GM21737 (cell line): Measurements from ENCODE around the gene PCDHB14.
"Not testable (repeated sequence)": the region's sequence is repeated elsewhere in the genome, so short reads cannot be mapped to it uniquely, and the experiment has no call there.

Source experiments
- ATAC-seq: cut with Tn5 transposase; IDR thresholded peaks from one replicate; pipeline ENCODE4 v1.9.1; 2021; ENCODE audit warnings: mild to moderate bottlenecking, moderate library complexity; ENCODE audit not compliant: unreplicated experiment

Gene PCDHB14

GRCh38 chr5:141223112-141223783, at the start of gene PCDHB14:
Gene PCDHB14 (plus strand): TSS chr5:141223343. CDS start chr5:141223506, 163 bp downstream.
- no peak for ATAC-seq

- ATAC-seq, result not testable (repeated sequence)
These were observed 48.6 kb upstream of the PCDHB14 start for GRCh38 chr5:141174291-141175104.

- no peak for ATAC-seq
These were observed 47.2 kb upstream of the PCDHB14 start for GRCh38 chr5:141175933-141176332.

DNA sequence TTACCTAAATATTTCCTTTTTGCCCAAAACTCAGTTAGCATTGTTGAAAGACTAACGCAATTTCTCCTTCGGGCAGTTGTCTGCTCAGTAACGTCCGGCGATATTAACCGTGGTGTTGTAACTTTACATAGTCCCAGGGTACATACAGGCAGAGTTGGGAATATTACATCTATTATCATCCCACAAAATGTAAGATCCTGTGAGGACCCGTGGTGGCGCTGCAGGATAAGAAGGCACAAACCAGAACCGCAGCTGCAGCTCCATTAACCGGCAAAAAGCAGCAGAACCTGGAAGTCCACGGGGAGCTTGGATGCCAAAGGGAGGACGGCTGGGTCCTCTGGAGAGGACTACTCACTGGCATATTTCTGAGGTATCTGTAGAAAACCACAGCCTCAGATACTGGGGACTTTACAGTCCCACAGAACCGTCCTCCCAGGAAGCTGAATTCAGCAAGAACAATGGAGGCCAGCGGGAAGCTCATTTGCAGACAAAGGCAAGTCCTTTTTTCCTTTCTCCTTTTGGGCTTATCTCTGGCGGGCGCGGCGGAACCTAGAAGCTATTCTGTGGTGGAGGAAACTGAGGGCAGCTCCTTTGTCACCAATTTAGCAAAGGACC, 45.5 kb upstream of the PCDHB14 start, which contains the start of gene PCDHB8:
TSS of gene PCDHB8 (plus strand) at position 214 of the 615 bp plus-strand sequence. CDS start at position 459, 245 bp downstream.
- not testable (repeated sequence) for ATAC-seq

DNA sequence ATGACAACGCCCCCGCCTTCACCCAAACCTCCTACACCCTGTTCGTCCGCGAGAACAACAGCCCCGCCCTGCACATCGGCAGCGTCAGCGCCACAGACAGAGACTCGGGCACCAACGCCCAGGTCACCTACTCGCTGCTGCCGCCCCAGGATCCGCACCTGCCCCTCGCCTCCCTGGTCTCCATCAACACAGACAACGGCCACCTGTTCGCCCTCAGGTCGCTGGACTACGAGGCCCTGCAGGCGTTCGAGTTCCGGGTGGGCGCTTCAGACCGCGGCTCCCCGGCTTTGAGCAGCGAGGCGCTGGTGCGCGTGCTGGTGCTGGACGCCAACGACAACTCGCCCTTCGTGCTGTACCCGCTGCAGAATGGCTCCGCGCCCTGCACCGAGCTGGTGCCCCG, 43.8 kb upstream of the PCDHB14 start:
- not testable (repeated sequence) for ATAC-seq

GRCh38 chr5:141179876-141180275, 43.3 kb upstream of the PCDHB14 start:
- not testable (repeated sequence) for ATAC-seq

GRCh38 chr5:141180313-141180712, 42.8 kb upstream of the PCDHB14 start:
- no peak for ATAC-seq

GRCh38 chr5:141182248-141182647, 40.9 kb upstream of the PCDHB14 start, which contains the start of gene PCDHB16:
Gene PCDHB16 (plus strand): TSS chr5:141182387. CDS start chr5:141182560, 173 bp downstream.
- ATAC-seq, result no peak

DNA sequence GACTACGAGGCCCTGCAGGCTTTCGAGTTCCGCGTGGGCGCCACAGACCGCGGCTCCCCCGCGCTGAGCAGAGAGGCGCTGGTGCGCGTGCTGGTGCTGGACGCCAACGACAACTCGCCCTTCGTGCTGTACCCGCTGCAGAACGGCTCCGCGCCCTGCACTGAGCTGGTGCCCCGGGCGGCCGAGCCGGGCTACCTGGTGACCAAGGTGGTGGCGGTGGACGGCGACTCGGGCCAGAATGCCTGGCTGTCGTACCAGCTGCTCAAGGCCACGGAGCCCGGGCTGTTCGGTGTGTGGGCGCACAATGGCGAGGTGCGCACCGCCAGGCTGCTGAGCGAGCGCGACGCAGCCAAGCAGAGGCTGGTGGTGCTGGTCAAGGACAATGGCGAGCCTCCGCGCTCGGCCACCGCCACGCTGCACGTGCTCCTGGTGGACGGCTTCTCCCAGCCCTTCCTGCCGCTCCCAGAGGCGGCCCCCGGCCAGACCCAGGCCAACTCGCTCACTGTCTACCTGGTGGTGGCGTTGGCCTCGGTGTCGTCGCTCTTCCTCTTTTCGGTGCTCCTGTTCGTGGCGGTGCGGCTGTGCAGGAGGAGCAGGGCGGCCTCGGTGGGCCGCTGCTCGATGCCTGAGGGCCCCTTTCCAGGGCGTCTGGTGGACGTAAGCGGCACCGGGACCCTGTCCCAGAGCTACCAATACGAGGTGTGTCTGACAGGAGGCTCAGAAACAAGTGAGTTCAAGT, 38.9 kb upstream of the PCDHB14 start:
- ATAC-seq, result not testable (repeated sequence)

GRCh38 chr5:141186897-141187512, 36.1 kb upstream of the PCDHB14 start, which contains the start of gene PCDHB9:
Gene PCDHB9 (plus strand): TSS chr5:141187161. CDS start chr5:141187319, 158 bp downstream.
- ATAC-seq, result no peak

DNA sequence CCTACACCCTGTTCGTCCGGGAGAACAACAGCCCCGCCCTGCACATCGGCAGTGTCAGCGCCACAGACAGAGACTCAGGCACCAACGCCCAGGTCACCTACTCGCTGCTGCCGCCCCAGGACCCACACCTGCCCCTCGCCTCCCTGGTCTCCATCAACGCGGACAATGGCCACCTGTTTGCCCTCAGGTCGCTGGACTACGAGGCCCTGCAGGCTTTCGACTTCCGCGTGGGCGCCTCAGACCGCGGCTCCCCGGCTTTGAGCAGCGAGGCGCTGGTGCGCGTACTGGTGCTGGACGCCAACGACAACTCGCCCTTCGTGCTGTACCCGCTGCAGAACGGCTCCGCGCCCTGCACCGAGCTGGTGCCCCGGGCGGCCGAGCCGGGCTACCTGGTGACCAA, 34.5 kb upstream of the PCDHB14 start:
- not testable (repeated sequence) for ATAC-seq

GRCh38 chr5:141189131-141189530, 34.0 kb upstream of the PCDHB14 start:
- not testable (repeated sequence) for ATAC-seq

DNA sequence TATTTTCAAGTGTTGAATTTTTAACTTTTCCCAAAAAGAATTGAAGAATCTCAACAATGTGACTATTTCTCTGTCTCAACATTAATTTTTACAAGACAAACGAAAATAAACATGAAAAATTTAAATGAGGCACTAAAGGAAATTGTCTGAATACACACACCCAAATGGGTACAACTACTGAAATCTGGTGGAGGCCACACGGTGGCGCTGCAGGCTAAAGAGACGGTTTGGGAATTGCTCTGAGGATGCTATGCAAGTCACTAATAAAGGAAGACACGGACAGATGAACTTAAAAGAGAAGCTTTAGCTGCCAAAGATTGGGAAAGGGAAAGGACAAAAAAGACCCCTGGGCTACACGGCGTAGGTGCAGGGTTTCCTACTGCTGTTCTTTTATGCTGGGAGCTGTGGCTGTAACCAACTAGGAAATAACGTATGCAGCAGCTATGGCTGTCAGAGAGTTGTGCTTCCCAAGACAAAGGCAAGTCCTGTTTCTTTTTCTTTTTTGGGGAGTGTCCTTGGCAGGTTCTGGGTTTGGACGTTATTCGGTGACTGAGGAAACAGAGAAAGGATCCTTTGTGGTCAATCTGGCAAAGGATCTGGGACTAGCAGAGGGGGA, 30.9 kb upstream of the PCDHB14 start, which contains the start of gene PCDHB10:
TSS of gene PCDHB10 (plus strand) at position 244 of the 616 bp plus-strand sequence. CDS start at position 444, 200 bp downstream.
- ATAC-seq, result no peak

DNA sequence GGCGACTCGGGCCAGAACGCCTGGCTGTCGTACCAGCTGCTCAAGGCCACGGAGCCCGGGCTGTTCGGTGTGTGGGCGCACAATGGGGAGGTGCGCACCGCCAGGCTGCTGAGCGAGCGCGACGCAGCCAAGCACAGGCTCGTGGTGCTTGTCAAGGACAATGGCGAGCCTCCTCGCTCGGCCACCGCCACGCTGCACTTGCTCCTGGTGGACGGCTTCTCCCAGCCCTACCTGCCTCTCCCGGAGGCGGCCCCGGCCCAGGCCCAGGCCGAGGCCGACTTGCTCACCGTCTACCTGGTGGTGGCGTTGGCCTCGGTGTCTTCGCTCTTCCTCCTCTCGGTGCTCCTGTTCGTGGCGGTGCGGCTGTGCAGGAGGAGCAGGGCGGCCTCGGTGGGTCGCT, 28.8 kb upstream of the PCDHB14 start:
- ATAC-seq, result not testable (repeated sequence)

- ATAC-seq, result no peak
These were observed 26.8 kb upstream of the PCDHB14 start for GRCh38 chr5:141196363-141196762.

DNA sequence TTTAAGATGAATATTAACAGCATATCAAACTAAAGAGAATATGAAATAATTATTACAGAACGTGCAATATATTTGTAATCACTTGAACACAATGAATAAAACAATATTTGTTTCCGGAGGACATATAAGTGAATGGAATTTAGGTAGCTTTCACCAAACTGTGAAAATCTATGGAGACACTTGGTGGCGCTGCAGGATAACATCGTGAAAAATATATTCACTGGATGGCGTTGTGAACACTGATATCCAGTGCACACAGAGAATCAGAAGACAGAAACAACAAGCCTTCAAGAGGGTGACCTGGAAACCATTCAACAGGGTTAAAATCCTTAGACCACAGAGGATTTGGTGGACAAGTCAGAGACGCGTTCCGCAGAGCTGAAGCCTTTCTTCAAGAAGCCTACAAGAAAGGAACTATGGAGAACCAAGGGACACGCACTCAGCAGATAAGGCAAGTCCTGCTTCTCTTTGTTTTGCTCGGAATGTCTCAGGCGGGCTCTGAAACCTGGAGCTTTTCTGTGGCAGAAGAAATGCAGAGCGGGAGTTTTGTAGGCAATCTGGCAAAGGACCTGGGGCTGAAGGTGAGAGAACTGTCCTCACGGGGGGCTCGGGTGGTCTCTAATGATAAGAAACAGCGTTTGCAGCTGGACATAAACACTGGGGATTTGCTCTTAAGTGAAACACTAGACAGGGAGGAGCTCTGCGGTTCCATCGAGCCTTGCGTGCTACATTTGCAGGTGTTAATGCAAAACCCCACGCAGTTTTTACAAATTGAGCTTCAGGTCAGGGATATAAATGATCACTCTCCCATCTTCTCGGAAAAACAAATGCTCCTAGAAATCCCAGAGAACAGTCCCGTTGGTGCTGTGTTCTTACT, 23.5 kb upstream of the PCDHB14 start, which contains the start of gene PCDHB11:
TSS of gene PCDHB11 (plus strand) at position 269 of the 877 bp plus-strand sequence. CDS start at position 417, 148 bp downstream.
- no peak for ATAC-seq

DNA sequence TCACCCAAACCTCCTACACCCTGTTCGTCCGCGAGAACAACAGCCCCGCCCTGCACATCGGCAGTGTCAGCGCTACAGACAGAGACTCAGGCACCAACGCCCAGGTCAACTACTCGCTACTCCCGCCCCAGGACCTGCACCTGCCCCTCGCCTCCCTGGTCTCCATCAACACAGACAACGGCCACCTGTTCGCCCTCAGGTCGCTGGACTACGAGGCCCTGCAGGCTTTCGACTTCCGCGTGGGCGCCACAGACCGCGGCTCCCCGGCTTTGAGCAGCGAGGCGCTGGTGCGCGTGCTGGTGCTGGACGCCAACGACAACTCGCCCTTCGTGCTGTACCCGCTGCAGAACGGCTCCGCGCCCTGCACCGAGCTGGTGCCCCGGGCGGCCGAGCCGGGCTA, 22.0 kb upstream of the PCDHB14 start:
- not testable (repeated sequence) for ATAC-seq

GRCh38 chr5:141201646-141202045, 21.5 kb upstream of the PCDHB14 start:
- not testable (repeated sequence) for ATAC-seq
